GM18858 (cell line): Measurements from ENCODE around the gene HUS1.
"Not testable (repeated sequence)": the region's sequence is repeated elsewhere in the genome, so short reads cannot be mapped to it uniquely, and the experiment has no call there.

Experiments used
- ATAC-seq: cut with Tn5 transposase; IDR thresholded peaks from one replicate; pipeline ENCODE4 v1.9.1; 2021; ENCODE audit not compliant: unreplicated experiment

The HUS1 gene

DNA sequence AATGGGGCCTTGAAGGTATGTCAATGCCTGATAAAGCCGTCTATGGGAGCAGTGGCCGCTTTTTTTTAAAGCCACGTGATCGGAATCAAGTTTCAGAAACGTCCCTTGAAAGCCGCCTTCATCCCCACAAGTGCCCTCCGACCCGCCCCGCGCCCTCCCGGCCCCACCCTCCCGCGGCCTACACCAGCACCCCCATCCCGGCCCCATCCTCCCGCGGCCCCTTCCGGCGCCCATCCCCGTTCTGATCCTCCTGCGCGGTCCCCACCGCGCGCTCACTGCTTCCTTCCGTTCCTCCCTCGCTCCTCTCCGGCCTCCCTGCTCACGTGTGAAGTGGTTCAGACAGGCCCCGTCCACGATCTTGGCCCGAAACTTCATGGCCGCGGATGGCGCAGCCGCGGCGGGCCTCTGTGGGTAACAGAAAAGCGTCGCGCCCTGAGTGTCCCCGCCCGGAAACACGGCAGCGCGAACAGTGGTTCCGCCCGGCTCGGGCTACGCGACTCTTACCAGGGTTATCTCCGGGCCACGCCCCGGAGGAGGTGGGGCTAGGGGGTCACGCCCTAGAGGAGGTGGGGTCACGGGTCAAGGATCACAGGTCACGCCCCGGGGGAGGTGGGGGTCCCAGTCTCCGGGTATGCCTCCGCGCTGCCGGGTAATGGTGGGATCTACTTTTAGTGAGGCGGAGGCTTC lies at the start of gene HUS1:
Gene HUS1 (minus strand): TSS at position 471 of the 687 bp plus-strand sequence. CDS start 96 bp downstream, at position 375.
- peak; percentile 97 for ATAC-seq

DNA sequence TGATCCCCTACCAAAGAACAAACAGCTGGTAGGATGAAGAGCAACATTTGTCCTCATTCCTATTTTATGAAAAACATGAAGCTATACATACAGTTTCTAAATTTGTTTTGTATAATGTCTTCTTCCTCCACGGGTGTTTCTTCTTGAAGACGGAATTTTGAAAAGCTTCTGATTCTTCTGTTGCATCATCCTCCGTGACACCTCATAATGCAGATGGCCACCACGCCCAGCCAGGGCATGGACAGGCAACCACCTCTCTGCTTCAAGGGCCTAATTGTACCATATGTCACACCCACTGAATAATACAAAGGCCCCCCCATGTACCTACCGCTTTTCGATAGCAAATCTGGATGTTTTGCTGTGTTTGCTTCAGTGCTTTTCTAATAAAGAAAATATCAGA lies 49.5 kb upstream of the HUS1 start, which contains the start of gene SUN3:
Gene SUN3 (minus strand): TSS at position 170 of the 400 bp plus-strand sequence. CDS start 169 bp downstream, at position 1.
- ATAC-seq = no peak

DNA sequence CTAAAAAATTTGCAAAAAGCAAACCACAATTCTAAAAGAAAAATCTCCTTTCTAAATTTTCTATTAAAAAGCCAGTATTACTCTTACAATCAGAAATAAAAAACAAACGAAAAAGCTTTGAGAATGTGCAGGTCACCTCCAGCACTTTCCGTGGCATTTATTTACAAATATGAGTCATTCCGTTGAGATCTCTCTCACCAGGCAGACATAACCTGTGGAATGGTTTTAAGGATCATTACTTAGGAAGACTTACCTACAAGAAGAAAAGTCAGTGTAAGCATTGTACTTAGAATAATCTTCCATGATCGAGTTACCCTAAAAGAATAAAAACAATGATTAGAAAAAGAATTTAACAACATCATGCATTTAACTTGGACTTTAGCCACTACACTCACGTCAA lies 46.2 kb upstream of the HUS1 start:
- ATAC-seq = no peak

DNA sequence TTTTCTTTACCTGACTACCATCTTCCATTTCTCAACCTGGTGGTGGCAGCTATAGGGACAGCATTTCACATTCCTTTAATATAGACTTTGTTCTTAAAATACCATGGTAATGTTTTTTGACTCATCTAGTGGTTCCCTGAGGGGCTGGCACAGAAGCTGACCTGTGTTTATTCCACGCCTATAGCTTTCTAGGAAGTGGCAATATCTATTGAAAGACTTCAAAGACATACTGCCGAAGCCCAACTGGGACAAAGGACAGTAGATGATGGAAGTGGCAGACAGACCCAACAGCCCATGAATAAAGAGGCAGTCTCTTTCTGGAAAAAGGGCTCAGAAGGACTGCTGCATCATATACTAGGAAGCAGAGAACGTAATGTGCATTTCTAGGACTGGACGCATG lies 38.3 kb upstream of the HUS1 start:
- no peak for ATAC-seq

DNA sequence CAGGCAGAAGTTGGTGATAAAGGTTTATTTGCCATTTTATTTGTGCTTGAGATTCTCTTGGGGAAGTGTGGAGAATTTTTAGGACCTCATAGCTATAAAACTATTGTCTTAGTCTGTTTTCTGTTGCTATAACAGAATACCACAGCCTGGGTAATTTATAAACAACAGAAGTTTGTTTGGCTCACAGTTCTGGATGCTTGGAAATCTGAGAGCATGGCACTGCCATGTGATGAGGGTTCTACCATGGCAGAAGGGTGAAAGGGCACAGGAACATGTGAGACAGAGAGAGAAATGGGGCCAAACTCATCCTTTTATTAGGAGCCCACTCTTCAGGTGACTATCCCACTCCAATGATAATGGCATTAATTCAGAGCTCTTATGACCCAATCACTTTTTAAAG lies 37.2 kb upstream of the HUS1 start:
- no peak for ATAC-seq

DNA sequence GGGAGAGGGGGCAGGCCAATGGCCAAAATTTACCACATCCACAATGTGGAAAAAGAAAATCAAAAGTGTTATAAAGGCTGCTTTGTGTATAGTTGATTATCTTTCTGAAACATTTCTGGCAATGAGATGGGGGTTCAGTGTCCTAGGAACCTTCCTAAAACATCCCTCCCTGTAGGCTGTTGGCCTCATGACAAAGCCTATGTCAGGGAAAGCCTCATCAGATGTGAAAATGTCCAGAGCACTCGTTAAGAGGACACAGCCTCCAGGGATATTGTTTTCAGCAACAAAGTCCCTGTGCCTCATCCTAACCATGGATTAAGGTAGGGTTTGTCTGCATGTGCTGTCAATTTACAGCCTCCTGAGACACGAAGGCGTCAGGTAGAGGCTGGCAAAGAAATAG lies 32.5 kb upstream of the HUS1 start:
- no peak for ATAC-seq

DNA sequence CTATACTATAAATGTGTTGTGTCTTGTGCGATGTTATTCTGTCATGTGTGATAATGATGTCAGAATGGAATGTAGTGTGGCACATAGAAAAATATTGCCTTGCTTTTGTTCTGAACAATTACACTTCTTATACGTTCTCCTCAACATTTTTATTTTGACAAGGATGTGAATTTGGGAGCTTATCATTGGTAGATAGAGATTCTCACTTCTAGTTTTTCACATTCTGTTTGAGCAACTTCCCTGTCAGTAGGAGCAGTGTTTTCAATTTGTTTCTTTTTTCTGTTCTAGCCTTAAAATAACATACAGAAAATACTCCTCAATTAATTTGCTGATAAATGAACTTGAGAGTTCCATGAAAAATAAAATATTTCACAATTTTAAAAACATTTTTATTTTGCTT lies 31.9 kb upstream of the HUS1 start:
- peak; percentile 46 for ATAC-seq

DNA sequence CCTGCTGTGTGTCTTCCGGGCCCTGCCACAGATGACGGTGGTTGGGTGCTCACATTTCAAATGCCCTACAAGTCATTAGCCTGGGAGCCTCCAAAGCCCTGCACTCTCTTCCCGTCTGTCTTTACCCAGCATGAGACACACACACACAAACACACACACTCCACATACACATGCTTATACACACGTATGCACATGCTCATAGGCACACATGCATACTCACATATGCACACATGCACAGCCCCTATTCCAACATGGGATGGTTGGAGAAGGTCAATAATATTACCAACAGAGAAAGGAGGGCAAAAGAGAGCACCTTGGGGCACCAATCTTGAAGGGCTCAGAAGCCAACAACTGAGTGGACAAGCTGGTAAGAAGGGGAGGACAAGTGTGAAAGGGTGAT lies 30.5 kb upstream of the HUS1 start:
- ATAC-seq = no peak

DNA sequence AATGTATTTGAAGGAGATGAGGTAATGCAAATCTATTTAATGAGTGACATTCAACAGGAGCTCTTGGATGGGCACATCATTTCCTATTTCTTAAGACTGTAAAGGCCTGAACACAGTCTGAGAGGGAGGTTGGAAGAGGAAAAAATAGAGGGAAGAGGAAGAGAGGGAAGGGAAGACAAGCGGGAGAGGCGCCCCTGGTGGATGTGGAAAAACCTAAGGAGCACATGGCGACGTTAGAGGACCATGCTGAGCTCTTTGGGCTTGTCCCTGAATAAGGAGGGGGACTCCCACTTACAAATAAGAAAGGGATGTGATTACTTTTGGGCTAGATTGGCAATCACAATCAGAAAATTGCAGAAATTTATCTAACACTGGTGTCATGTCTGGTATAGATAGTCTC lies 29.8 kb upstream of the HUS1 start:
- no peak for ATAC-seq

DNA sequence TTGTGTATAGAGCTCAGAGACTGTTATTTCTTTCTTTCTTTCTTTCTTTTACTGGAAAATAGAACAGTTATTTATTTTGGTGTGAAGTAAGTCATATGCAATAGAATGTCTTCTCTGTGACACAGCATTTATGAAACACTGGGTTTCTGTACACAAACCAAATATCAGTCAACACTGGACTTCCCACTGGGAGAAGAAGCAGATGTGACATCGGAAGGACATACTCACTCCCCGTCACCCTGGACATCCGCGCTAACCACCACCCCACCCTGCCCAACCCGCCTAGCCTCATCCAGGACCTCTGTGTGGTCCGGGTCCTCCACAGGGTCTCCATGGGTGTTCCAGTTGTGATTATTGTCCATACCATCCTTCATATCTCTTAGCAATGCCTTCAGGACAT lies 27.5 kb upstream of the HUS1 start:
- no peak for ATAC-seq

DNA sequence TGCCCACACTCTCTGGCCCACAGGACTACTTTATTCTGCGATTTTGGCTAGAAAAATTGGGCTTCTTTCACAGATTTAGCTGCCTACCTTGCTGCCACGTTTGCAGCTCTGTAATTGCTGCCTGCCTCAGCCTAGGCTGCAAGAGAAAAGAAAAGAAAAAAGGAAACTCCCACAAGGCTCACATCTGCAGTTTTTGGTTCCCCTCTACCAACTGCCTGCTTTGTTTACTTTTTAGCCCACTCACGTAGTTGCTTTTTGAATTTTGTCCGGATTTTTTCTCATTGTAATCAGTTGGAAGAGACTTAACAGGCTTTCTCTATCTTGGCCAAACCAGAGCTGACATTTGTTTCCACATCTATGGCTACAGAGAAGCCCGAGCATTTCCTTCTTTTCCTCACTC lies 25.2 kb upstream of the HUS1 start:
- peak; percentile 81 for ATAC-seq

DNA sequence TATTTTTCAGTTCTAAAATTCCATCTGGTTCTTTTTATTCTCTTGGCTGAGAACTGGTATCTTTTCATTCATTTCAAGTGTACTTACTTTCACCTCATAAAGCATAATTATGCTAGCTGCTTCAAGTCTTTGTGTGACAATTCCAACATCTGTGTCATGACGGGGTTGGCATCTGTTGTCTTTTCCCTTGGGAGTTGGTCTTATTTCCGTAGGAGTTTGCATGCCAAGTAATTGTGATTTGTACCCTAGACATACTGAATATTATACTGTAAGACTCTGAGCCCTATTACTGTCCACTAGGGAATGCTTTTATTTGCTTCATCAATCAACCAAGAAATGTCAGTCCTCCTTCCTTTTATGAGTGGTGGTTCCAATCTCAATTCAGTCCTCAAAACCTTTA lies 24.6 kb upstream of the HUS1 start:
- no peak for ATAC-seq

DNA sequence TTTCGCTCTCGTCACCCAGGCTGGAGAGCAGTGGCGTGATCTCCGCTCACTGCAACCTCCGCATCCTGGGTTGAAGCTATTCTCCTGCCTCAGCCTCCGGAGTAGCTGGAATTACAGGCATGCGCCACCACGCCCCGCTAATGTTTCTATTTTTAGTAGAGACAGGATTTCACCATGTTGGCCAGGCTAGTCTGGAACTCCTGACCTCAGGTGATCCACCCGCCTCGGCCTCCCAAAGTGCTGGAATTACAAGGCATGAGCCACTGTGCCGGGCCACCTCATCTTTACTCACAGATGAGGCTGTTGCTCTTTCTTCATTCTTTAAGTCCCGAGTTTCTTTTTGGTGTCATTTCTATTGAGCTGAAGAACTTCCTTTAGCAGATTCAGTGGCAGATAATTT lies 20.7 kb upstream of the HUS1 start:
- not testable (repeated sequence) for ATAC-seq

DNA sequence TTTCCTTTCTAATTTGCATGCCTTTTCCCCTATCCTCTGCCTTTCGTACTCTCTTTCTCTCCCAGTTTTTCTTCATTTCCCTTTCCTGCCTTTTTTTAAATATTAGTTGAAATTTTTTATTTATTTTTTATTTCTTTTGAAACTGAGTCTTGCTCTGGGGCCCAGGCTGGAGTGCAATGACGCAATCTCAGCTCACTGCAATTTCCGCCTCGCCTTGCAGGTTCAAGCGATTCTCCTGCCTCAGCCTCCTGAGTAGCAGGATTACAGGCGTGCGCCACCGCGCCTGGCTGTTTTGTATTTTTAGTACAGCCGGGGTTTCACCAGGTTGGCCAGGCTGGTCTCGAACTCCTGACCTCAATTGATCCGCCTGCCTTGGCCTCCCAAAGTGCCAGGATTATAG lies 20.0 kb upstream of the HUS1 start:
- ATAC-seq = no peak

DNA sequence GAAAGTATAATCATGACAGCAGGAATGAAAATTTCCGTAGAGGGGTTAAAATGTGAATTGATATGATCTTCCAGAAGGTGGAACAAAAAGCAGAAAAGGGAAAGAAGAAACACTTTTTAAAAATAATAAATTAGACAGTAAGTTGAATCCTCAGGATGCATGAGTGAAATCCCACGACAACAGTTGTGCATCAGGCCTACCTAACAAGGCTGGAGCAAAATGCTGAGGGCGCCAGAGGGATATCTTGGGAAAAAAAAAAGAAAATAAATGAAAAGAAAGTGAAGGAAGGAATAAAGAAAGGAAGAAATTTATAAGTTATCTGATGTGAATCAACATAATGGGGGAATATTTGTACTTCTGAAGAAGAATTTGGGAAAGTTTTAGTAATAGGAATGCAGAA lies 13.0 kb upstream of the HUS1 start:
- no peak for ATAC-seq

DNA sequence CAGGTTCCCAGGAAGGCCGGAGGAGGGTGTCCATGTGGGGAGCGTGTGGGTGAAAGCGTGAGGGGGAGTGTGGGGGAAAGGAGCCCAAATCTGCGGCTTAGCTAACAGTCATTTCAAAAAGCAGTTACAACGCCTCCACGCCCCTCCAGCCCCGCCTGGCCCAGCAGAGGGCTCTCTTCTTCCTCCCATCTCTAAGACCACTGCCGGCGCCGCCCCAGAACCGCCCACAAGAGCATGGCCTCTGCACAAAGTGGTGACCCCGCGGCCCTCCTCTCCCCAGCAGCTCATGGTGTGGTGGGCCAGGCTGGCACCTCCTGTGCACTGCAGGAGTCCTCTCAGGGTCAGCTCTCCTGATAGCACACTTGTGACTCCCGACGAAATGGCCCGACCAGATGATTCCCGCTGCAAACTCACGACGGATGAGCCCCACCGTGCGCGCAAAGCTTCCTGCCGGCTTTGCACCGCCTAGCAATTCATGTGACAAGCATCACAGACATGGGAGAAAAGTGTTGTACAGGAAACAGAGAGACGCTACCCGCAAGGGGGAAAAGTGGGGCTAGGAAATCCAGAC lies 12.4 kb upstream of the HUS1 start:
- peak; percentile 95 for ATAC-seq

DNA sequence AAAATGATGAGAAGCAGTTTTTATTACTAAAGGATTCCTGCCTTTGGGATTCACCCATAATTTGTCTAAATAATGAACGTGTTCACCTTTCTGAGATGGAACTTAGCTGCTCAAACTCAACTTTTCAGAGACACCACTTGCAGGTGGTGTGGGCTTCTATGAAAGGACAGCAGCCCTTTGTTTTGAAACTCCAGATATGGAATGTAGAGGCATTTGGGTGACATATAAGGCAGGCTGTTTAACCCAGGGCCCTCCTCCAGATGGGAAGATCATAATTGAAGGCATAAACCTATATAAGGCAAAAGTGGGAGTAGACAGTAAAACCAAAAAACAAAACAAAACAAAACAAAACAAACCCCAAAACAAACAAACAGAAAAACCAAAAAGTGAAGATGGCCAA lies 11.9 kb upstream of the HUS1 start:
- no peak for ATAC-seq

DNA sequence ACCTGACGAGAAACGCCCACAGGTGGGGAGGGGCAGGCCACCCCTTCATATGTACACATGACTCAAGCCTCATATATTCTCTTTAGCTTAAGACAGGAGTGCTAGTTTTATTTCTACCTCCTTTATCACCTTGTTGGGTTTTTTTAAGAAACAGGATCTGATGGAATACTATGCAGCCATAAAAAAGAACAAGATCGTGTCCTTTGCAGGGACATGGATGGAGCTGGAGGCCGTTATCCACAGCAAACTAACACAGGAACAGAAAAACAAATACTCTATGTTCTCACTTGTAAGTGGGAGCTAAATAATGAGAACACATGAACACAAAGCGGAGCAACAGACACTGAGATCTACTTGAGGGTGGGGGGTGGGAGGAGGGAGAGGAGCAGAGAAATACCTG lies 11.2 kb upstream of the HUS1 start:
- no peak for ATAC-seq

DNA sequence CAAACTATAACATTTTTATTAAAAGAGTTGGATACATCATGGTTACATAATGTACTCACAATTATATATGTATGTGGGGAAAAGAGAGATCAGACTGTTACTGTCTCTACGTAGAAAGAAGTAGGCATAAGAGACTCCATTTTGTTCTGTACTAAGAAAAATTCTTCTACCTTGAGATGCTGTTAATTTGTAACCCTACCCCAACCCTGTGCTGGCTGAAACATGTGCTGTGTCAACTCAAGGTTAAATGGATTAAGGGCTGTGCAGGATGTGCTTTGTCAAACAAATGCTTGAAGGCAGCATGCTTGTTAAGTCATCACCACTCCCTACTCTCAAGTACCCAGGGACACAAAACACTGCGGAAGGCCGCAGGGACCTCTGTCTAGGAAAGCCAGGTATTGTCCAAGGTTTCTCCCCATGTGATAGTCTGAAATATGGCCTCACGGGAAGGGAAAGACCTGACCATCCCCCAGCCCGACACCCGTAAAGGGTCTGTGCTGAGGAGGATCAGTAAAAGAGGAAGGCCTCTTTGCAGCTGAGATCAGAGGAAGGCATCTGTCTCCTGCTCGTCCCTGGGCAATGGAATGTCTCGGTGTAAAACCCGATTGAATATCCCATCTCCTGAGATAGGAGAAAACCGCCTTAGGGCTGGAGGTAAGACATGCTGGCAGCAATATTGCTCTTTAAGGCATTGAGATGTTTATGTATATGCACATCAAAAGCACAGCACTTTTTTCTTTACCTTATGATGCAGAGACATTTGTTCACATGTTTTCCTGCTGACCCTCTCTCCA lies 10.4 kb upstream of the HUS1 start:
- not testable (repeated sequence) for ATAC-seq

DNA sequence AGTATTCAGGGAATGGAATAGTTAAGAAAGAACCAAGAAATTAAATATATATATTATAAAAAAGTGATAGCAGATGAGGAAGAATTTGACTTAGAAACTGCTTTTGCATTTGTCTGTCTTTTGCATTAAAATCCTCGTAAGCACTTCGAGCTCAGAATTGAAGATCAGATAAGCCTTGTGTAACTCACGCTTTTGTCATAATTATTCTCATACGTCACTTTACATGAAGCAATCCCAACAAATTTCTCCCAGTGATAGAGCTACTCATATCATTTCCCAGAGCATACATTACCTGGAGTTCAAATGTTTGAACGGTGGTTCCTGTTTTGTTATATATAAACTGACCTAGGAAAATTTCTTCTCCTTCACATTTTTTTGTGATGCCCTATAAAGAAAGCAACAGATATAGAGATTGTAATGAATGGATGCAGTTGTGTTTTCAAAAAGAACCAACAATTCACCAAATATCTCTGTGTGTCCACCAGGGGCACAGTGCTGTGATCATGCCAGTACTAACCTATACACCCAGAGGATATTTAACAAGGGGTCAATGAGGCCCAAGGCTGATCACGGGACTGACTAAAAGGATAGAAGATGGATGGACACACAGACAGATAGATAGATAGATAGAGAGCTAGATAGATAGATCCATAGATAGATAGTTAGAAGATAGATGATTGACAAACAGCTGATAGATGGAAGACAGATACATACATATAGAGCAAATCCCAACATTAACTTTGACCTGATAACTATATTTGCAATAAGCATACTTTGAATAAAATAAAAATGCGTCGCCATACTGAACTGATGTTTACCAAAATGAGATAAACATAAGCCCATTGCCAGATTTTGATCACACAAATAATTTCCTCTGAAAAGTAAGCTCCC lies 9.3 kb upstream of the HUS1 start:
- no peak for ATAC-seq

DNA sequence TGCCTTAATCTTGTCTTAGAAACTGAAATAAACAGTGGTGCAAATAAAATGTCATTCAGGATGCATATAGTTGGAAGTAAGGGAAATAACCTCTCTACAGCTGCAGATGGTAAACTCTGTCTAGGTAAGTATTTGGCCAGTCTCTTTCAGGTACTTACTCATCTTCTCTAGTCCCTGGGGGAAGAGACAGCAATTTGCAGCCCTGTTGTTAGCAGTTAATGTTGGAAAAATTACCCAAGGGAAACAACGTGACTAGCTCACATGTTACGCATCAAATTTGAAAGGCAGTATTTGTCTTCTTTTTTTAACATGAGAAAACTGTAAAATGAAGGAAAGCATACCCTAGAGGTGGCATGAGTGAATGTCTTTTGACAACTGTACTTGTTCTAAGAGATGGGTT lies 3.2 kb upstream of the HUS1 start:
- no peak for ATAC-seq
